T-cell (primary cell): ENCODE measurements around the gene PARP11. TPM values are rescaled to one million over a fixed set of nuclear protein-coding genes. Genes with fewer than 3 reads are reported as not detected.
A peak's percentile ranks its signal among the peaks of the same experiment; 100 is the strongest.

Experiments used
- ATAC-seq, 4 experiments: fragments of 200-7000 bp in 3 of 4; fragments of 150-1000 bp in 1 of 4; cut with Tn5 transposase; replicated peaks in 1 of 4; 1 replicate in 3 of 4; 2 replicates in 1 of 4; pipeline ENCODE4 v1.10.0; 2021; ENCODE audit warnings: moderate library complexity in 3 of 4, mild to moderate bottlenecking in 2 of 4, moderate number of reproducible peaks in 1 of 4
- CTCF ChIA-PET, 2 donors: fragments of 300-600 bp; sonication (Branson Sonifier 250); formaldehyde crosslinking; loops; one replicate each; lab custom pipeline; 2022; ENCODE audit warnings: antibody characterized with exemption in 2 of 2; lab: Charles Lee
- POLR2A ChIA-PET, 2 donors: fragments of 300-600 bp; sonication (Branson Sonifier 250); formaldehyde crosslinking; loops; one replicate each; lab custom pipeline; 2022; ENCODE audit warnings: antibody characterized with exemption in 2 of 2; lab: Charles Lee
- DNase-seq, 35 experiments: peaks; one replicate each; pipeline versions ENCODE4 v3.0.0 to v3.0.0-alpha.2; 2013 to 2023
- H3K27ac ChIP-seq: one replicate; pipeline ENCODE4 v1.5.1; 2013; ENCODE audit warnings: low read length
- H3K27me3 ChIP-seq, 2 experiments: replicated peaks in 1 of 2; 1 replicate in 1 of 2; 2 replicates in 1 of 2; pipeline versions ENCODE4 v1.6.1 to v1.7.0; 2013; ENCODE audit warnings: low read length in 1 of 2, mixed read lengths in 1 of 2; ENCODE audit not compliant: control insufficient read depth in 2 of 2, insufficient read depth in 2 of 2; ENCODE audit errors: extremely low read depth in 1 of 2
- H3K36me3 ChIP-seq, 2 donors: 1 replicate in 1 of 2; 2 replicates in 1 of 2; pipeline versions ENCODE4 v1.6.1 to v1.7.0; 2013; ENCODE audit warnings: low read length in 1 of 2; ENCODE audit not compliant: control insufficient read depth in 2 of 2, insufficient read depth in 1 of 2; ENCODE audit errors: extremely low read depth in 1 of 2
- H3K4me1 ChIP-seq, 2 experiments: 1 replicate in 1 of 2; 2 replicates in 1 of 2; pipeline versions ENCODE4 v1.6.1 to v1.7.0; 2013; ENCODE audit warnings: low read length in 2 of 2, mixed read lengths in 1 of 2; ENCODE audit not compliant: insufficient read depth in 2 of 2, control insufficient read depth in 1 of 2; ENCODE audit errors: extremely low read depth in 1 of 2
- H3K4me3 ChIP-seq, 2 donors: 1 replicate in 1 of 2; 2 replicates in 1 of 2; pipeline versions ENCODE4 v1.5.1 to v1.7.0; 2013; ENCODE audit warnings: mild to moderate bottlenecking in 2 of 2, low read length in 1 of 2, moderate library complexity in 1 of 2; ENCODE audit not compliant: control insufficient read depth in 1 of 2; ENCODE audit errors: extremely low read depth in 1 of 2
- H3K9me3 ChIP-seq: 2 replicates; pipeline ENCODE4 v1.7.0; 2013
- H3K27ac Mint-ChIP-seq, 2 donors: one replicate each; pipeline ENCODE4 v1.8.0; 2020 to 2021; ENCODE audit warnings: mild to moderate bottlenecking in 2 of 2, mixed read lengths in 2 of 2
- H3K27me3 Mint-ChIP-seq, 2 donors: one replicate each; pipeline ENCODE4 v1.8.0; 2021 to 2022; ENCODE audit warnings: mixed read lengths in 2 of 2
- H3K36me3 Mint-ChIP-seq: one replicate; pipeline ENCODE4 v1.8.0; 2021; ENCODE audit warnings: mixed read lengths
- H3K4me1 Mint-ChIP-seq, 3 donors: one replicate each; pipeline ENCODE4 v1.8.0; 2020 to 2022; ENCODE audit warnings: mixed read lengths in 3 of 3, mild to moderate bottlenecking in 1 of 3
- H3K4me3 Mint-ChIP-seq, 3 donors: one replicate each; pipeline ENCODE4 v1.8.0; 2020 to 2022; ENCODE audit warnings: mild to moderate bottlenecking in 3 of 3, mixed read lengths in 3 of 3, moderate library complexity in 3 of 3
- H3K9me3 Mint-ChIP-seq, 3 donors: one replicate each; pipeline ENCODE4 v1.8.0; 2020 to 2022; ENCODE audit warnings: mixed read lengths in 3 of 3
- WGBS: methylation state at CpG from one replicate; pipeline ENCODE4 v1.1.5; 2013; ENCODE audit warnings: missing lambda C conversion rate; ENCODE audit not compliant: insufficient coverage; 5-methylcytosine and 5-hydroxymethylcytosine counted together
- total RNA-seq, 35 experiments: library from RNA in 6 of 35; stranded (reverse) in 6 of 35; fragments of 120-200 nt in 1 of 35; gene quantifications; one replicate each; pipeline versions ENCODE4 v1.2.1 to v1.2.4 and lab custom pipeline; 2013 to 2026

The PARP11 gene
- total RNA-seq (10 to 100 TPM; 24.9 to 30.2 (median 26.3) TPM), total RNA-seq (lab: John Stamatoyannopoulos, UW) (12.4 to 93.7 (median 31.7) reads per million in 29 experiments)
- total RNA-seq (2013) = 30.4 TPM

DNA sequence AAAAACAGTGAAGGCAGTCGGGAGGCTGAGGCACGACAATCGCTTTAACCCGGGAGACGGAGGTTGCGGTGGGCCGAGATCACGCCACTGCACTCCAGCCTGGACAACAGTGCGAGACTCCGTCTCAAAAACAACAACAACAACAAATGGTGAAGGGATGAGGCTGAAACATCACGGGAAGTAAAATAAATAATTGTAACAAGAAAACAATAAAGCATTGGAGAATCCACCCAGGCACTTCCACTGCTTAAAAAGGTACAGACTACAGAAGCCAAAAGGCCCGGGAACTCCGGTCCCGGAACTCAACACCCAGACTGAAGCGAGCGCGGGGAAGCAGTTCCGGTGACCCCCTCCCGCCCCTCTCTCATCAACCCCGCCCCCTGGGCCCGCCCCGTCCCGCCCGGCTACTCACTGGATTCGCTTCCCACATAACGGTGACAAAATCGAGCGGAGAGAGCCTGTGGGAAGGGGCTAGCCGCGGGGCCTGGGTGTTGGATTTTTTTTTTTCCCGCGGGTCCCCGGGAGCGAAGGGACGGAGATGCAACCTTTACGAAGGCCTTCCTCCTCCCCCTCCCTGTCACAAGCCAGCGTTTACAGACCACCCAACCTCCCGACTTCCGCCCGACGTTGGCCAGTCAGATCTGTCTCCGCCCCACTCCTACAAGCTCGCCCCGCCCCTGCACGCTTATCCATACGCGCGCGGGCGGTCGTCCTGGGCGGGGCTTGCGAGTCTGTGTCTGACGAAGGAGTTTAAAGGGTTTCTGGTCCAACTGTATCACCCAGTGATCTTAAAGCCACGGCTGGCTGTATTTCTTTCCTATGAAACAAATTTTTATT is at the start of gene PARP11:
Gene PARP11, minus strand, starts transcription at position 600 of the 837 bp plus-strand sequence. Its CDS starts 170 bp downstream, at position 430.
- no peaks in the 10 kb centered on the region for H3K27me3 Mint-ChIP-seq
- peak; percentile 95 to 99 (median 98) for DNase-seq
- Histone ChIP-seq H3K4me1 (peaks cover 19 to 35% of the 10 kb centered on the region in 2 experiments), H3K9me3 (no peaks in the 10 kb centered on the region), H3K36me3 (no peaks in the 10 kb centered on the region), H3K27ac (peak within 1 kb of the TSS; percentile 90), H3K27me3 (no peaks in the 10 kb centered on the region), H3K4me3 (peak within 1 kb of the TSS; percentile 70 to 93)
- H3K9me3 Mint-ChIP-seq = no peaks in the 10 kb centered on the region
- H3K36me3 Mint-ChIP-seq = no peaks in the 10 kb centered on the region
- WGBS = 0% methylated on average over 18 of the region's 55 CpGs
- H3K27ac Mint-ChIP-seq = peak within 1 kb of the TSS; percentile 99
- peak; percentile 95 to 99 (median 97) for ATAC-seq
- ChIA-PET CTCF (interaction anchor here (0.6 to 1.6 kb wide), 7 partner anchors 13 to 404 kb away, joined by 3 to 14 read pairs (median 4); no protein-coding TSS in a partner anchor), POLR2A (interaction anchor here in 1 of 2 donors (0.6 to 1.6 kb wide), 6 partner anchors 9 to 418 kb away, joined by 3 to 7 read pairs (median 4); no protein-coding TSS in a partner anchor)
- peaks cover 46 to 58% (median 51%) of the 10 kb centered on the region in 3 donors for H3K4me1 Mint-ChIP-seq
- peak within 1 kb of the TSS; percentile 97 to 98 (median 97) for H3K4me3 Mint-ChIP-seq

DNA sequence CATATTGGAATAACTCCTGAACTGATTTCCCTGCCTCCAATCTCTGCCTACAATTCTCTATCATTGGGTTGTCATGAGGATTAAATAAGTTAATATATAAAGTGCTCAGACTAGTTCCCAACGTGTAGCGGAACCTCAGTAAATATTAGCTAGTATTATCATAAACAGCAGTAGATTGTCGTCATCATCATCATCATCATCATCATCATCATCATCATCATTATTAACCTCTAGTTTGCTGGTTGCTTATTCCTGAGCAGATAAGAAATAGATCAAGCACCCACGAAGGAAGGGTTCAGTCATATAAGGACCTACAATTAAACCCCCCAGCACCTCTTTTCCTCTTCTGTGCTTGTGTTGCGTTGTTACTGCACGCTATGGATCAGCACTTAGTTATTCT is 48.8 kb upstream of the PARP11 start:
- Histone ChIP-seq H3K36me3 (no peaks in the 10 kb centered on the region), H3K9me3 (no peaks in the 10 kb centered on the region), H3K27me3 (peaks cover 0 to 6% of the 10 kb centered on the region in 2 experiments), H3K4me3 (no peak overlapping the region), H3K27ac (no peak overlapping the region), H3K4me1 (peaks cover 13 to 22% of the 10 kb centered on the region in 2 experiments)
- ChIA-PET POLR2A (no interaction called here), CTCF (no interaction called here)
- Mint-ChIP-seq H3K27ac (no peak overlapping the region), H3K4me3 (no peak overlapping the region), H3K4me1 (peaks cover 31 to 38% (median 32%) of the 10 kb centered on the region in 3 donors), H3K9me3 (peaks cover 0 to 7% (median 5%) of the 10 kb centered on the region in 3 donors), H3K27me3 (peaks cover 0 to 3% of the 10 kb centered on the region in 2 donors), H3K36me3 (no peaks in the 10 kb centered on the region)
- no peak for DNase-seq
- 92% methylated on average over 4 of the region's 6 CpGs for WGBS
- ATAC-seq = no peak

GRCh38 chr12:3921526-3921925 is 48.3 kb upstream of the PARP11 start:
- Mint-ChIP-seq H3K4me1 (peaks cover 31 to 37% (median 32%) of the 10 kb centered on the region in 3 donors), H3K9me3 (peaks cover 0 to 7% (median 5%) of the 10 kb centered on the region in 3 donors), H3K27me3 (peaks cover 0 to 3% of the 10 kb centered on the region in 2 donors), H3K4me3 (no peak overlapping the region), H3K27ac (no peak overlapping the region), H3K36me3 (no peaks in the 10 kb centered on the region)
- ATAC-seq (no peak), DNase-seq (no peak)
- 100% methylated on average over 1 of the region's 3 CpGs for WGBS
- ChIA-PET POLR2A (no interaction called here), CTCF (no interaction called here)
- H3K27ac ChIP-seq = no peak overlapping the region
- no peak overlapping the region for H3K4me3 ChIP-seq
- H3K36me3 ChIP-seq = no peaks in the 10 kb centered on the region
- peaks cover 13 to 22% of the 10 kb centered on the region in 2 experiments for H3K4me1 ChIP-seq
- H3K27me3 ChIP-seq = peaks cover 0 to 6% of the 10 kb centered on the region in 2 experiments
- H3K9me3 ChIP-seq = no peaks in the 10 kb centered on the region

DNA sequence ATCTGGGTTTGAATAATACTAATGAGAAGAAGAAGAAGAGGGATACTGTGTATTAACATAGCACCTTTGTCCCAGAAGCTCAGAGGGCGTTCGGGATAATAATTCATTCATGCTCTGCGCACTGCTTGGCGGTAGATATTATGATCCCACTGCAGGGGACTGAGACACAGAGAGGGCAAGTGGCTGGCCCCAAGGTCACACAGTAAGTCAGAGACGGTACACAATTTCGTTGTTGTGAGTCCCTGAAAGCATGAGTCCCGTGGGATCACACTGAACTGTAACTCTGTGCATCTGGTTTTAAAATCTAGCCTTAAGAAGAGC is 47.9 kb upstream of the PARP11 start:
- Histone ChIP-seq H3K36me3 (no peaks in the 10 kb centered on the region), H3K27ac (no peak overlapping the region), H3K27me3 (peaks cover 0 to 6% of the 10 kb centered on the region in 2 experiments), H3K9me3 (no peaks in the 10 kb centered on the region), H3K4me1 (peaks cover 13 to 22% of the 10 kb centered on the region in 2 experiments), H3K4me3 (no peak overlapping the region)
- CTCF ChIA-PET = no interaction called here
- peaks cover 0 to 3% of the 10 kb centered on the region in 2 donors for H3K27me3 Mint-ChIP-seq
- no peak overlapping the region for H3K27ac Mint-ChIP-seq
- WGBS = 88% methylated on average over 7 of the region's 7 CpGs
- no peak overlapping the region for H3K4me3 Mint-ChIP-seq
- no peak for ATAC-seq
- peaks cover 0 to 3% (median 2%) of the 10 kb centered on the region in 3 donors for H3K9me3 Mint-ChIP-seq
- DNase-seq = no peak
- H3K36me3 Mint-ChIP-seq = no peaks in the 10 kb centered on the region
- H3K4me1 Mint-ChIP-seq = peaks cover 31 to 33% (median 32%) of the 10 kb centered on the region in 3 donors
- POLR2A ChIA-PET = no interaction called here

DNA sequence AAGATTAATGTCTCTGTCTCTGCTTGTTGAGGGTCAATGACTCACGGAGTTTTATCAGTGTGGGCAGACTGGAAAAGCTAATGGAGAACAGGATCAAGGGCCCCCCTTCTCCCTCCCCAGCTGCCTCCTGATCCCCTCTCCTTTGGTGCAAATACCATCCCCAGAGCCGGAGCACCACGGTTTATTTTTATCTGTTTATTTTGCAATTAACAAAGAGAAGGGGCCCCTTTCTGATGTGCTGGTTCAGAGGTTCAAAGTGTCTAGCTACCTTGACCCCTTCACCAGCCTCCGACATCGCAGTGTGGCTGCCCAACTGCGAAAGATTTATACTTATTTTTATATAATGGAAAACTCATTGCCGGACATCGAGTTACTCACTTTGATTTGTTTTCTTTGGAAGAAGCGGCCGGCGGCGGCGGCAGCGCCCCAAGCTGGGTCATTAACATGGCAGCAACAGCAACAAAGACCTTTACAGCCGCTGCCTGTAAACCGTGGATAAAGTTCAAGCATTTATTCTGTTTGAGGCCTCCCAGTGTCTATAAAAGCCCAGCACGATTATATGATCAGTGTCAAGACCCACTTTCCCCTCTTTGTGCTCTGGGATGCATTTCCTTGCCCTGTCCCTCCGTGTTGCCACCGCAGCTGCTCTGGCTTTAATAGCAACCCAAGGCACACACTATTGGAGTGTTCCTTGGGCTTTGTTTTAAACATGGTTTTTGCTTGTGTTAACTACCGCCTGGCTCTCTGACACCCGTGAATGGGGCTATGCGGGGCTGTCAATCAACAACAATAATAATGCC is 47.4 kb upstream of the PARP11 start:
- H3K27ac Mint-ChIP-seq = no peak overlapping the region
- Histone ChIP-seq H3K4me3 (no peak overlapping the region), H3K4me1 (peaks cover 13 to 22% of the 10 kb centered on the region in 2 experiments), H3K27ac (no peak overlapping the region), H3K36me3 (no peaks in the 10 kb centered on the region), H3K9me3 (no peaks in the 10 kb centered on the region), H3K27me3 (peaks cover 0 to 6% of the 10 kb centered on the region in 2 experiments)
- WGBS = 97% methylated on average over 13 of the region's 22 CpGs
- CTCF ChIA-PET = no interaction called here
- H3K4me3 Mint-ChIP-seq = no peak overlapping the region
- H3K36me3 Mint-ChIP-seq = no peaks in the 10 kb centered on the region
- DNase-seq (no peak), ATAC-seq (no peak)
- no peaks in the 10 kb centered on the region for H3K9me3 Mint-ChIP-seq
- peaks cover 0 to 3% of the 10 kb centered on the region in 2 donors for H3K27me3 Mint-ChIP-seq
- POLR2A ChIA-PET = no interaction called here
- peaks cover 25 to 28% (median 27%) of the 10 kb centered on the region in 3 donors for H3K4me1 Mint-ChIP-seq

DNA sequence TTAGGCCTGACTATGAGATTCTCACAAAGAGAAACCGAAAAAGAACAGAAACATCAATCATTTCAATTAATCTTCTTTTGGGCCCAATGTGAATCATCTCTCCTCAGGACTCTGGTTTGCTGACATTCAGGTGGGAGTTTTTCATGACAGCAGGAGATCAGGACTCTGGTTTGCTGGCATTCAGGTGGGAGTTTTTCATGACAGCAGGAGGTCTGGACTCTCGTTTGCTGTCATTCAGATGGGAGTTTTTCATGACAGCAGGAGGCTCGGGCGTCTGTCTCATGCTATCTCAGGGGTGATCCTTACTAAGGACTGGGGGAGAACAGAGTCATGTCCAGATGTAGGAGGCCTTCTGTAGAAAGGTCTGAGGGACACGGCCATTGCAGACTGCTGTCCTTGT is 40.1 kb upstream of the PARP11 start:
- POLR2A ChIA-PET = no interaction called here
- ATAC-seq = no peak

More for the DNA sequence above, 40.1 kb upstream of the PARP11 start:
- no peaks in the 10 kb centered on the region for H3K27me3 Mint-ChIP-seq
- WGBS = 43% methylated on average over 1 of the region's 5 CpGs
- H3K27me3 ChIP-seq = no peaks in the 10 kb centered on the region
- H3K36me3 Mint-ChIP-seq = peaks cover 32% of the 10 kb centered on the region
- H3K4me1 ChIP-seq = peaks cover 0 to 6% of the 10 kb centered on the region in 2 experiments
- peaks cover 5 to 6% of the 10 kb centered on the region in 2 donors for H3K36me3 ChIP-seq
- H3K27ac Mint-ChIP-seq = peak overlapping the region; percentile 58 to 90
- H3K9me3 Mint-ChIP-seq = peaks cover 0 to 18% (median 11%) of the 10 kb centered on the region in 3 donors
- H3K4me3 ChIP-seq = no peak overlapping the region
- no peak overlapping the region for H3K27ac ChIP-seq
- DNase-seq = no peak
- peaks cover 13 to 16% (median 13%) of the 10 kb centered on the region in 3 donors for H3K4me1 Mint-ChIP-seq
- no peak overlapping the region for H3K4me3 Mint-ChIP-seq
- no peaks in the 10 kb centered on the region for H3K9me3 ChIP-seq
- CTCF ChIA-PET = no interaction called here
